ENCODE measurements around the gene PCDHB11. TPM values are rescaled to one million over a fixed set of nuclear protein-coding genes. Genes with fewer than 3 reads are reported as not detected.
"Not testable (repeated sequence)": the region's sequence is repeated elsewhere in the genome, so short reads cannot be mapped to it uniquely, and the experiment has no call there.

PCDHB11 gene
- total and polyA plus RNA-seq, 12 donors, result 0.12 to 7.1 (median 2.0) TPM

DNA sequence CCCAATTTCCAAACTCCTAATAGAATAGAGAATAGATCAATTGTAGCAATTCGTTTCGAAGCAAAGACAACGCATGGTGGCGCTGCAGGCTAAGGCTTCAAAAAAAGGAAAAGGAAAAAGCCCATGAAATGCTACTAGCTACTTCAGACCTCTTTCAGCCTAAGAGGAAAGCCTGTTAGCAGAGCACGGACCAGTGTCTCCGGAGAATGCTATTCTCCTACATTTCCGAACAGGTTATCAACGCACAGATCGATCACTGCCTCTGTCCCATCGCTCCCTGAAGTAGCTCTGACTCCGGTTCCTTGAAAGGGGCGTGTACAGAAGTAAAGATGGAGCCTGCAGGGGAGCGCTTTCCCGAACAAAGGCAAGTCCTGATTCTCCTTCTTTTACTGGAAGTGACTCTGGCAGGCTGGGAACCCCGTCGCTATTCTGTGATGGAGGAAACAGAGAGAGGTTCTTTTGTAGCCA is 45.9 kb downstream of the PCDHB11 start, which contains the start of gene PCDHB15:
Gene PCDHB15, plus strand, starts transcription at position 146 of the 468 bp plus-strand sequence. Its CDS starts 184 bp downstream, at position 330.
- Histone ChIP-seq H3K4me1 (replicated peaks in 1 of 2) (no peaks in the 10 kb centered on the region), H3K4me3 (peak within 1 kb of the TSS in 1 of 4 donors; percentile 0), H3K36me3 (replicated peaks in 1 of 2) (no peaks in the 10 kb centered on the region), H3K27ac (no peak within 1 kb of the TSS), H3K9me3 (replicated peaks in 1 of 3) (peaks cover 0 to 62% (median 11%) of the 10 kb centered on the region in 3 donors), H3K27me3 (no peaks in the 10 kb centered on the region)
- DNase-seq, result no peak
- TF ChIP-seq, protein P1, sequence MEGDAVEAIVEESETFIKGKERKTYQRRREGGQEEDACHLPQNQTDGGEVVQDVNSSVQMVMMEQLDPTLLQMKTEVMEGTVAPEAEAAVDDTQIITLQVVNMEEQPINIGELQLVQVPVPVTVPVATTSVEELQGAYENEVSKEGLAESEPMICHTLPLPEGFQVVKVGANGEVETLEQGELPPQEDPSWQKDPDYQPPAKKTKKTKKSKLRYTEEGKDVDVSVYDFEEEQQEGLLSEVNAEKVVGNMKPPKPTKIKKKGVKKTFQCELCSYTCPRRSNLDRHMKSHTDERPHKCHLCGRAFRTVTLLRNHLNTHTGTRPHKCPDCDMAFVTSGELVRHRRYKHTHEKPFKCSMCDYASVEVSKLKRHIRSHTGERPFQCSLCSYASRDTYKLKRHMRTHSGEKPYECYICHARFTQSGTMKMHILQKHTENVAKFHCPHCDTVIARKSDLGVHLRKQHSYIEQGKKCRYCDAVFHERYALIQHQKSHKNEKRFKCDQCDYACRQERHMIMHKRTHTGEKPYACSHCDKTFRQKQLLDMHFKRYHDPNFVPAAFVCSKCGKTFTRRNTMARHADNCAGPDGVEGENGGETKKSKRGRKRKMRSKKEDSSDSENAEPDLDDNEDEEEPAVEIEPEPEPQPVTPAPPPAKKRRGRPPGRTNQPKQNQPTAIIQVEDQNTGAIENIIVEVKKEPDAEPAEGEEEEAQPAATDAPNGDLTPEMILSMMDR (IDR thresholded peaks at IDR 0.05), result no peak
- no peak for TF ChIP-seq POLR2A (IDR thresholded peaks at IDR 0.05)
- WGBS, 4 donors, result 4 to 9% (median 7%) methylated on average over 16 of the region's 16 CpGs
- intact Hi-C loops (cut with DNase I), result no loop called here

DNA sequence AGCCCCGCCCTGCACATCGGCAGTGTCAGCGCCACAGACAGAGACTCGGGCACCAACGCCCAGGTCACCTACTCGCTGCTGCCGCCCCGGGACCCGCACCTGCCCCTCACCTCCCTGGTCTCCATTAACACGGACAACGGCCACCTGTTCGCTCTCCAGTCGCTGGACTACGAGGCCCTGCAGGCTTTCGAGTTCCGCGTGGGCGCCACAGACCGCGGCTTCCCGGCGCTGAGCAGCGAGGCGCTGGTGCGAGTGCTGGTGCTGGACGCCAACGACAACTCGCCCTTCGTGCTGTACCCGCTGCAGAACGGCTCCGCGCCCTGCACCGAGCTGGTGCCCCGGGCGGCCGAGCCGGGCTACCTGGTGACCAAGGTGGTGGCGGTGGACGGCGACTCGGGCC is 47.5 kb downstream of the PCDHB11 start:
- H3K4me1 ChIP-seq (replicated peaks in 1 of 2); intact Hi-C loops (cut with DNase I); DNase-seq; H3K4me3 ChIP-seq; H3K27ac ChIP-seq; H3K36me3 ChIP-seq (replicated peaks in 1 of 2); H3K27me3 ChIP-seq: not testable (repeated sequence)
- peaks cover 0 to 65% (median 11%) of the 10 kb centered on the region in 3 donors for H3K9me3 ChIP-seq (replicated peaks in 1 of 3)
- 27 to 33% (median 30%) methylated on average over 6 to 31 of the region's 42 CpGs; no CpG with 5 or more reads in 1 of the 4 donors for WGBS, 4 donors

DNA sequence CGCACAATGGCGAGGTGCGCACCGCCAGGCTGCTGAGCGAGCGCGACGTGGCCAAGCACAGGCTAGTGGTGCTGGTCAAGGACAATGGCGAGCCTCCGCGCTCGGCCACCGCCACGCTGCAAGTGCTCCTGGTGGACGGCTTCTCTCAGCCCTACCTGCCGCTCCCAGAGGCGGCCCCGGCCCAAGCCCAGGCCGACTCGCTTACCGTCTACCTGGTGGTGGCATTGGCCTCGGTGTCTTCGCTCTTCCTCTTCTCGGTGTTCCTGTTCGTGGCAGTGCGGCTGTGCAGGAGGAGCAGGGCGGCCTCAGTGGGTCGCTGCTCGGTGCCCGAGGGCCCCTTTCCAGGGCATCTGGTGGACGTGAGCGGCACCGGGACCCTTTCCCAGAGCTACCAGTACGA is 48.0 kb downstream of the PCDHB11 start:
- peaks cover 0 to 62% (median 11%) of the 10 kb centered on the region in 3 donors for H3K9me3 ChIP-seq (replicated peaks in 1 of 3)
- H3K27me3 ChIP-seq; DNase-seq; H3K4me3 ChIP-seq; intact Hi-C loops (cut with DNase I); H3K4me1 ChIP-seq (replicated peaks in 1 of 2); H3K27ac ChIP-seq; H3K36me3 ChIP-seq (replicated peaks in 1 of 2): not testable (repeated sequence)
- WGBS, 4 donors, result 36 to 62% (median 40%) methylated on average over 16 to 34 of the region's 34 CpGs

DNA sequence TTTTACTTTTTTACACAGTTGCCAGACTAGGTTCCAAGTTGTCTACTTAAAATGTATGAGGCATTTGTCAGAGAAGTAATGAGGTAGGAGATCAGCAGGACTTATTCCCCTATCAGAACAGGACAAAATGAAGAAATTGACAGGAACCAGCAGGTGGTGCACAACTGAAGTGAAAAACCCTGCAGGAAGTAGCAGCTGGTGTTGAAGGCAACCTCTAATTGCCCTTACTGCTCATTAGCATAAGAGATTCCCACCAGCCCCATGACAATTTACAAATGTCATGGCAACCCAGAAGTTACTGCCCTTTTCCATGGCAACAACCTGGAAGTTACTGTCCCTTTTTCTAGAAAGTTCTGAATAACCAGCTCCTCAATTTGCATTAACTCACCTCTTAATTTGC is 51.1 kb downstream of the PCDHB11 start:
- H3K9me3 ChIP-seq (replicated peaks in 1 of 3), result peaks cover 0 to 84% (median 31%) of the 10 kb centered on the region in 3 donors
- H3K27me3 ChIP-seq, result no peaks in the 10 kb centered on the region
- no peak overlapping the region for H3K4me3 ChIP-seq
- DNase-seq, result no peak
- no peaks in the 10 kb centered on the region for H3K36me3 ChIP-seq (replicated peaks in 1 of 2)
- H3K27ac ChIP-seq, result no peak overlapping the region
- H3K4me1 ChIP-seq (replicated peaks in 1 of 2), result no peaks in the 10 kb centered on the region
- TF ChIP-seq, protein P1 (IDR thresholded peaks at IDR 0.05), result no peak
- no peak for TF ChIP-seq POLR2A (IDR thresholded peaks at IDR 0.05)
- intact Hi-C loops (cut with DNase I), result no loop called here

Other genes with a start within 250 kb of the PCDHB11 start
Only the 30 nearest of the 37 such genes appear.
- gene PCDHB1, start 148.3 kb upstream of the PCDHB11 start, total RNA-seq, result under 1 TPM in 4 of 9 donors, not detected in 5; under 0.01 to 0.07 (median 0.02) TPM
- gene PCDHB1, start 148.3 kb upstream of the PCDHB11 start, polyA plus RNA-seq, result under 1 TPM in 1 of 3 donors, not detected in 2; 0.11 TPM
- 1 to 10 TPM in 7 of 9 donors, under 1 TPM in 2; 0.65 to 2.8 (median 1.5) TPM for gene PCDHB2, start 105.0 kb upstream of the PCDHB11 start, total RNA-seq
- under 1 TPM; 0.24 to 0.79 (median 0.44) TPM for gene PCDHB2, start 105.0 kb upstream of the PCDHB11 start, polyA plus RNA-seq
- gene PCDHB3, start 99.2 kb upstream of the PCDHB11 start, total RNA-seq, result 1 to 10 TPM in 6 of 9 donors, under 1 TPM in 3; 0.35 to 2.2 (median 1.2) TPM
- 1 to 10 TPM in 1 of 3 donors, under 1 TPM in 2; 0.20 to 1.4 (median 0.32) TPM for gene PCDHB3, start 99.2 kb upstream of the PCDHB11 start, polyA plus RNA-seq
- 1 to 10 TPM in 8 of 9 donors, under 1 TPM in 1; 0.44 to 2.3 (median 1.7) TPM for gene PCDHB4, start 77.8 kb upstream of the PCDHB11 start, total RNA-seq
- 1 to 10 TPM in 1 of 3 donors, under 1 TPM in 2; 0.56 to 1.8 (median 0.88) TPM for gene PCDHB4, start 77.8 kb upstream of the PCDHB11 start, polyA plus RNA-seq
- 10 to 100 TPM in 1 of 9 donors, 1 to 10 TPM in 8; 1.1 to 10.7 (median 4.7) TPM for gene PCDHB5, start 64.4 kb upstream of the PCDHB11 start, total RNA-seq
- gene PCDHB5, start 64.4 kb upstream of the PCDHB11 start, polyA plus RNA-seq, result 1 to 10 TPM; 1.0 to 4.5 (median 1.6) TPM
- gene PCDHB6, start 49.6 kb upstream of the PCDHB11 start, total RNA-seq, result 1 to 10 TPM in 2 of 9 donors, under 1 TPM in 7; 0.23 to 1.1 (median 0.83) TPM
- gene PCDHB6, start 49.6 kb upstream of the PCDHB11 start, polyA plus RNA-seq, result under 1 TPM; 0.30 to 0.73 (median 0.48) TPM
- gene PCDHB7, start 27.0 kb upstream of the PCDHB11 start, total RNA-seq, result 1 to 10 TPM in 6 of 9 donors, under 1 TPM in 3; 0.44 to 2.9 (median 1.6) TPM
- under 1 TPM; 0.32 to 0.92 (median 0.37) TPM for gene PCDHB7, start 27.0 kb upstream of the PCDHB11 start, polyA plus RNA-seq
- gene PCDHB8, start 21.8 kb upstream of the PCDHB11 start, total RNA-seq, result 1 to 10 TPM in 4 of 9 donors, under 1 TPM in 5; 0.28 to 3.7 (median 0.99) TPM
- 1 to 10 TPM in 1 of 3 donors, under 1 TPM in 2; 0.03 to 1.3 (median 0.48) TPM for gene PCDHB8, start 21.8 kb upstream of the PCDHB11 start, polyA plus RNA-seq
- 1 to 10 TPM in 7 of 9 donors, under 1 TPM in 2; 0.39 to 3.3 (median 1.5) TPM for gene PCDHB16, start 17.2 kb upstream of the PCDHB11 start, total RNA-seq
- 1 to 10 TPM in 1 of 3 donors, under 1 TPM in 2; 0.67 to 1.4 (median 0.72) TPM for gene PCDHB16, start 17.2 kb upstream of the PCDHB11 start, polyA plus RNA-seq
- gene PCDHB9, start 12.5 kb upstream of the PCDHB11 start, total RNA-seq, result 1 to 10 TPM in 3 of 9 donors, under 1 TPM in 6; 0.28 to 2.2 (median 0.52) TPM
- 1 to 10 TPM in 1 of 3 donors, under 1 TPM in 2; 0.27 to 1.3 (median 0.80) TPM for gene PCDHB9, start 12.5 kb upstream of the PCDHB11 start, polyA plus RNA-seq
- 1 to 10 TPM in 3 of 9 donors, under 1 TPM in 6; 0.18 to 2.3 (median 0.61) TPM for gene PCDHB10, start 7.3 kb upstream of the PCDHB11 start, total RNA-seq
- gene PCDHB10, start 7.3 kb upstream of the PCDHB11 start, polyA plus RNA-seq, result 1 to 10 TPM in 1 of 3 donors, under 1 TPM in 2; 0.81 to 3.0 (median 0.88) TPM
- 1 to 10 TPM in 7 of 9 donors, under 1 TPM in 2; 0.50 to 3.4 (median 1.5) TPM for gene PCDHB12, start 9.1 kb downstream of the PCDHB11 start, total RNA-seq
- gene PCDHB12, start 9.1 kb downstream of the PCDHB11 start, polyA plus RNA-seq, result under 1 TPM; 0.40 to 0.97 (median 0.47) TPM
- gene PCDHB13, start 14.3 kb downstream of the PCDHB11 start, total RNA-seq, result 1 to 10 TPM in 8 of 9 donors, under 1 TPM in 1; 0.72 to 7.2 (median 5.9) TPM
- 1 to 10 TPM; 1.3 to 5.4 (median 1.3) TPM for gene PCDHB13, start 14.3 kb downstream of the PCDHB11 start, polyA plus RNA-seq
- gene PCDHB14, start 23.7 kb downstream of the PCDHB11 start, total RNA-seq, result 1 to 10 TPM; 1.7 to 7.7 (median 3.7) TPM
- gene PCDHB14, start 23.7 kb downstream of the PCDHB11 start, polyA plus RNA-seq, result 1 to 10 TPM; 1.9 to 4.1 (median 2.2) TPM
- 1 to 10 TPM in 7 of 9 donors, under 1 TPM in 2; 0.95 to 3.2 (median 1.4) TPM for gene PCDHB15, start 45.8 kb downstream of the PCDHB11 start, total RNA-seq
- 1 to 10 TPM; 1.2 to 2.2 (median 1.4) TPM for gene PCDHB15, start 45.8 kb downstream of the PCDHB11 start, polyA plus RNA-seq
- gene SLC25A2, start 104.4 kb downstream of the PCDHB11 start, total RNA-seq, result 1 to 10 TPM in 1 of 9 donors, under 1 TPM in 4, not detected in 4; 0.43 to 1.5 (median 0.53) TPM
- under 1 TPM in 2 of 3 donors, not detected in 1; 0.07 to 0.72 TPM for gene SLC25A2, start 104.4 kb downstream of the PCDHB11 start, polyA plus RNA-seq
- 100 to 1,000 TPM in 1 of 9 donors, 10 to 100 TPM in 8; 38.0 to 111 (median 70.9) TPM for gene TAF7, start 121.2 kb downstream of the PCDHB11 start, total RNA-seq
- gene TAF7, start 121.2 kb downstream of the PCDHB11 start, polyA plus RNA-seq, result 100 to 1,000 TPM in 1 of 3 donors, 10 to 100 TPM in 2; 23.9 to 132 (median 29.7) TPM
- gene PCDHGA1, start 130.9 kb downstream of the PCDHB11 start, total RNA-seq, result under 1 TPM; 0.09 to 0.96 (median 0.28) TPM
- under 1 TPM; 0.13 to 0.60 (median 0.32) TPM for gene PCDHGA1, start 130.9 kb downstream of the PCDHB11 start, polyA plus RNA-seq
- gene PCDHGA2, start 139.1 kb downstream of the PCDHB11 start, total RNA-seq, result 1 to 10 TPM in 8 of 9 donors, under 1 TPM in 1; 0.91 to 6.1 (median 2.6) TPM
- gene PCDHGA2, start 139.1 kb downstream of the PCDHB11 start, polyA plus RNA-seq, result 1 to 10 TPM in 1 of 3 donors, under 1 TPM in 2; 0.27 to 2.1 (median 0.56) TPM
- 1 to 10 TPM; 1.0 to 6.2 (median 3.0) TPM for gene PCDHGA3, start 144.2 kb downstream of the PCDHB11 start, total RNA-seq
- 1 to 10 TPM in 1 of 3 donors, under 1 TPM in 2; 0.27 to 1.5 (median 0.80) TPM for gene PCDHGA3, start 144.2 kb downstream of the PCDHB11 start, polyA plus RNA-seq
- gene PCDHGB1, start 150.5 kb downstream of the PCDHB11 start, total RNA-seq, result 10 to 100 TPM in 2 of 9 donors, 1 to 10 TPM in 7; 1.6 to 16.1 (median 3.1) TPM
- 1 to 10 TPM in 1 of 3 donors, under 1 TPM in 2; 0.20 to 2.2 (median 0.88) TPM for gene PCDHGB1, start 150.5 kb downstream of the PCDHB11 start, polyA plus RNA-seq
- 1 to 10 TPM in 8 of 9 donors, under 1 TPM in 1; 0.97 to 9.5 (median 4.3) TPM for gene PCDHGA4, start 155.4 kb downstream of the PCDHB11 start, total RNA-seq
- gene PCDHGA4, start 155.4 kb downstream of the PCDHB11 start, polyA plus RNA-seq, result 1 to 10 TPM in 1 of 3 donors, under 1 TPM in 2; 0.20 to 2.4 (median 0.64) TPM
- 1 to 10 TPM; 1.6 to 6.3 (median 3.4) TPM for gene PCDHGB2, start 160.4 kb downstream of the PCDHB11 start, total RNA-seq
- 1 to 10 TPM in 1 of 3 donors, under 1 TPM in 2; 0.10 to 1.8 (median 0.88) TPM for gene PCDHGB2, start 160.4 kb downstream of the PCDHB11 start, polyA plus RNA-seq
- gene PCDHGA5, start 164.5 kb downstream of the PCDHB11 start, total RNA-seq, result 1 to 10 TPM in 8 of 9 donors, under 1 TPM in 1; 0.42 to 5.9 (median 2.0) TPM
- under 1 TPM; 0.24 to 0.80 (median 0.79) TPM for gene PCDHGA5, start 164.5 kb downstream of the PCDHB11 start, polyA plus RNA-seq
- gene PCDHGB3, start 170.6 kb downstream of the PCDHB11 start, total RNA-seq, result 1 to 10 TPM; 1.4 to 7.1 (median 3.1) TPM
- gene PCDHGB3, start 170.6 kb downstream of the PCDHB11 start, polyA plus RNA-seq, result 1 to 10 TPM in 1 of 3 donors, under 1 TPM in 2; 0.03 to 1.0 (median 0.70) TPM
- 1 to 10 TPM; 1.8 to 6.6 (median 2.9) TPM for gene PCDHGA6, start 174.3 kb downstream of the PCDHB11 start, total RNA-seq
- 1 to 10 TPM in 2 of 3 donors, under 1 TPM in 1; 0.57 to 2.1 (median 1.4) TPM for gene PCDHGA6, start 174.3 kb downstream of the PCDHB11 start, polyA plus RNA-seq
- 1 to 10 TPM in 8 of 9 donors, under 1 TPM in 1; 0.91 to 5.0 (median 1.9) TPM for gene PCDHGA7, start 183.1 kb downstream of the PCDHB11 start, total RNA-seq
- gene PCDHGA7, start 183.1 kb downstream of the PCDHB11 start, polyA plus RNA-seq, result 1 to 10 TPM in 1 of 3 donors, under 1 TPM in 2; 0.37 to 1.4 (median 0.59) TPM
- 1 to 10 TPM; 3.3 to 9.1 (median 4.8) TPM for gene PCDHGB4, start 188.1 kb downstream of the PCDHB11 start, total RNA-seq
- 1 to 10 TPM in 1 of 3 donors, under 1 TPM in 2; 0.27 to 2.2 (median 0.72) TPM for gene PCDHGB4, start 188.1 kb downstream of the PCDHB11 start, polyA plus RNA-seq
- gene PCDHGA8, start 193.0 kb downstream of the PCDHB11 start, total RNA-seq, result 1 to 10 TPM in 4 of 9 donors, under 1 TPM in 5; 0.06 to 4.0 (median 0.94) TPM
- under 1 TPM; 0.15 to 0.48 (median 0.17) TPM for gene PCDHGA8, start 193.0 kb downstream of the PCDHB11 start, polyA plus RNA-seq
- gene PCDHGB5, start 198.3 kb downstream of the PCDHB11 start, total RNA-seq, result 10 to 100 TPM in 5 of 9 donors, 1 to 10 TPM in 4; 5.2 to 15.3 (median 11.7) TPM
- 1 to 10 TPM in 2 of 3 donors, under 1 TPM in 1; 0.40 to 4.5 (median 1.2) TPM for gene PCDHGB5, start 198.3 kb downstream of the PCDHB11 start, polyA plus RNA-seq